ENCODE measurements around the gene ZFYVE21. TPM values are rescaled to one million over a fixed set of nuclear protein-coding genes. Genes with fewer than 3 reads are reported as not detected.

Gene ZFYVE21
- total RNA-seq, 1 experiment from 2014 or later = 47.2 TPM

- H3K9ac ChIP-seq (ENCODE audit: low read length) = no peak overlapping the region
- POLR2A ChIA-PET (ENCODE audit: unreplicated experiment) = no interaction called here
- CTCF ChIA-PET = no interaction called here
These were observed 49.9 kb downstream of the ZFYVE21 start for GRCh38 chr14:103765526-103765925.

GRCh38 chr14:103767336-103767894 is 51.8 kb downstream of the ZFYVE21 start:
- no peaks in the 10 kb centered on the region for H3K4me1 ChIP-seq (ENCODE audit: insufficient read depth, low read length)
- peaks cover 7% of the 10 kb centered on the region; the same call in 1 of the 2 replicates for H3K36me3 ChIP-seq (ENCODE audit: low read depth, low read length)
- POLR2A ChIA-PET (ENCODE audit: unreplicated experiment) = no interaction called here
- ATAC-seq (no peak), DNase-seq (no peak)
- CTCF ChIA-PET = no interaction called here
- H3K4me2 ChIP-seq (ENCODE audit: low read length) = no peak overlapping the region
- no peaks in the 10 kb centered on the region for H3K27me3 ChIP-seq (ENCODE audit: low read length)
- H2AFZ ChIP-seq (ENCODE audit: low read length) = no peak overlapping the region
- H3K9me3 ChIP-seq (ENCODE audit: low read length) = no peaks in the 10 kb centered on the region
- no peak overlapping the region for H3K4me3 ChIP-seq (ENCODE audit: low read length)
- no peaks in the 10 kb centered on the region for H3F3A ChIP-seq (ENCODE audit: low read length, unreplicated experiment)
- TF ChIP-seq CTCF (conservative IDR thresholded peaks at IDR 0.05; ENCODE audit: low read depth, low read length) = no peak
- TF ChIP-seq EZH2phosphoT487 (IDR thresholded peaks at IDR 0.05; ENCODE audit: borderline replicate concordance, low read length) = no peak
- TF ChIP-seq EZH2 (IDR thresholded peaks at IDR 0.05; ENCODE audit: low read length, unreplicated experiment) = no peak
- no peaks in the 10 kb centered on the region for H3K79me2 ChIP-seq (ENCODE audit: low read length)
- BruUV-seq (replicated peaks) = no TSS peak
- H3K9me2 ChIP-seq (replicated peaks; ENCODE audit: low read length) = no peaks in the 10 kb centered on the region
- no peak overlapping the region for H3K9ac ChIP-seq (ENCODE audit: low read length)
- H3K27ac ChIP-seq (ENCODE audit: low read length) = no peak overlapping the region
- intact Hi-C loops (cut with micrococcal nuclease) = no loop called here
- no peaks in the 10 kb centered on the region for H4K20me1 ChIP-seq (ENCODE audit: low read length)

More at GRCh38 chr14:103765526-103765925, 49.9 kb downstream of the ZFYVE21 start:
- Histone ChIP-seq H3K27ac (ENCODE audit: low read length) (no peak overlapping the region), H3K27me3 (ENCODE audit: low read length) (no peaks in the 10 kb centered on the region), H3F3A (ENCODE audit: low read length, unreplicated experiment) (no peaks in the 10 kb centered on the region), H3K4me2 (ENCODE audit: low read length) (no peak overlapping the region), H3K4me3 (ENCODE audit: low read length) (no peak overlapping the region), H3K9me2 (replicated peaks; ENCODE audit: low read length) (no peaks in the 10 kb centered on the region), H3K9me3 (ENCODE audit: low read length) (no peaks in the 10 kb centered on the region), H3K4me1 (ENCODE audit: insufficient read depth, low read length) (peaks cover 4% of the 10 kb centered on the region; the same call in 1 of the 2 replicates), H4K20me1 (ENCODE audit: low read length) (no peaks in the 10 kb centered on the region), H3K36me3 (ENCODE audit: low read depth, low read length) (peaks cover 7% of the 10 kb centered on the region; the same call in 1 of the 2 replicates), H2AFZ (ENCODE audit: low read length) (no peak overlapping the region), H3K79me2 (ENCODE audit: low read length) (no peaks in the 10 kb centered on the region)
- no peak for ATAC-seq
- no peak for TF ChIP-seq EZH2 (IDR thresholded peaks at IDR 0.05; ENCODE audit: low read length, unreplicated experiment)
- no peak for TF ChIP-seq EZH2phosphoT487 (IDR thresholded peaks at IDR 0.05; ENCODE audit: borderline replicate concordance, low read length)
- no peak for TF ChIP-seq CTCF (conservative IDR thresholded peaks at IDR 0.05; ENCODE audit: low read depth, low read length)
- no TSS peak for BruUV-seq (replicated peaks)
- no peak for DNase-seq
- intact Hi-C loops (cut with micrococcal nuclease) = no loop called here

- Histone ChIP-seq H2AFZ (ENCODE audit: low read length) (no peak overlapping the region), H4K20me1 (ENCODE audit: low read length) (no peaks in the 10 kb centered on the region), H3K9ac (ENCODE audit: low read length) (no peak overlapping the region), H3K4me3 (ENCODE audit: low read length) (no peak overlapping the region), H3K36me3 (ENCODE audit: low read depth, low read length) (peaks cover 3% of the 10 kb centered on the region; the same call in 1 of the 2 replicates), H3F3A (ENCODE audit: low read length, unreplicated experiment) (no peaks in the 10 kb centered on the region), H3K27ac (ENCODE audit: low read length) (no peak overlapping the region), H3K79me2 (ENCODE audit: low read length) (no peaks in the 10 kb centered on the region), H3K9me2 (replicated peaks; ENCODE audit: low read length) (no peaks in the 10 kb centered on the region), H3K4me1 (ENCODE audit: insufficient read depth, low read length) (no peaks in the 10 kb centered on the region), H3K27me3 (ENCODE audit: low read length) (no peaks in the 10 kb centered on the region), H3K4me2 (ENCODE audit: low read length) (no peak overlapping the region), H3K9me3 (ENCODE audit: low read length) (no peaks in the 10 kb centered on the region)
- BruUV-seq (replicated peaks) = no TSS peak
- intact Hi-C loops (cut with micrococcal nuclease) = no loop called here
- TF ChIP-seq EZH2 (IDR thresholded peaks at IDR 0.05; ENCODE audit: low read length, unreplicated experiment) (no peak), EZH2phosphoT487 (IDR thresholded peaks at IDR 0.05; ENCODE audit: borderline replicate concordance, low read length) (no peak), CTCF (conservative IDR thresholded peaks at IDR 0.05; ENCODE audit: low read depth, low read length) (no peak)
- ATAC-seq (no peak), DNase-seq (no peak)
- CTCF ChIA-PET = no interaction called here
- POLR2A ChIA-PET (ENCODE audit: unreplicated experiment) = no interaction called here
These were observed 54.9 kb downstream of the ZFYVE21 start for GRCh38 chr14:103770500-103770899.

All from PC-3 (cell line).